ENCODE measurements around the gene TMEM131.

DNA sequence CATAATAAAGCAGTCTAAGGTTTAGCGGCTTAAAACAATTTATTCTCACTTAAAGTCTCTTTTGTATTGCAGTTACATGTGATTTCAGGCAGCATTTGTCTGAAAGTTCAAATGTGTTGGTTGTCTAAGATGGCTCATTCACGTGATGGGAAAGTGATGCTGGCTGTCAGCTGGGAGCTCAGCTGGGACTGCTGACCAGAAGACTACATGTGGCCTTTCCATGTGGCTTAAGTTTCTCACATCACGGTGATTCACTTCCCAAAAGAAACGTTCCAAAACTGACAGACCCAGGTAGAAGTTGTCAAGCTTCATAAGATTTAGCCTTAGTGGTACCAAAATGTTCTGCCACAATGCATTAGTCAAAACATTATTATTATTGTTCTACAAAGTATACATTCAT lies 76.9 kb downstream of the TMEM131 start:
- TF ChIP-seq, protein P1, sequence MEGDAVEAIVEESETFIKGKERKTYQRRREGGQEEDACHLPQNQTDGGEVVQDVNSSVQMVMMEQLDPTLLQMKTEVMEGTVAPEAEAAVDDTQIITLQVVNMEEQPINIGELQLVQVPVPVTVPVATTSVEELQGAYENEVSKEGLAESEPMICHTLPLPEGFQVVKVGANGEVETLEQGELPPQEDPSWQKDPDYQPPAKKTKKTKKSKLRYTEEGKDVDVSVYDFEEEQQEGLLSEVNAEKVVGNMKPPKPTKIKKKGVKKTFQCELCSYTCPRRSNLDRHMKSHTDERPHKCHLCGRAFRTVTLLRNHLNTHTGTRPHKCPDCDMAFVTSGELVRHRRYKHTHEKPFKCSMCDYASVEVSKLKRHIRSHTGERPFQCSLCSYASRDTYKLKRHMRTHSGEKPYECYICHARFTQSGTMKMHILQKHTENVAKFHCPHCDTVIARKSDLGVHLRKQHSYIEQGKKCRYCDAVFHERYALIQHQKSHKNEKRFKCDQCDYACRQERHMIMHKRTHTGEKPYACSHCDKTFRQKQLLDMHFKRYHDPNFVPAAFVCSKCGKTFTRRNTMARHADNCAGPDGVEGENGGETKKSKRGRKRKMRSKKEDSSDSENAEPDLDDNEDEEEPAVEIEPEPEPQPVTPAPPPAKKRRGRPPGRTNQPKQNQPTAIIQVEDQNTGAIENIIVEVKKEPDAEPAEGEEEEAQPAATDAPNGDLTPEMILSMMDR (IDR thresholded peaks at IDR 0.05): no peak
- TF ChIP-seq POLR2A (IDR thresholded peaks at IDR 0.05): no peak
- TF ChIP-seq POLR2AphosphoS5 (IDR thresholded peaks at IDR 0.05): no peak

Measured in sigmoid colon (tissue), 4 donors.